Lower leg skin (tissue), 3 donors: ENCODE measurements around the gene COL13A1.

Experiments
- CTCF ChIP-seq, 3 donors: fragments of 450-650 bp; IDR thresholded peaks; one replicate each; pipeline ENCODE4 v1.5.1; 2016; ENCODE audit warnings: antibody characterized with exemption in 3 of 3, mild to moderate bottlenecking in 3 of 3, moderate library complexity in 2 of 3
- POLR2A ChIP-seq, 2 donors: fragments of 450-650 bp; IDR thresholded peaks; one replicate each; pipeline ENCODE4 v1.6.1; 2016 to 2017; ENCODE audit warnings: antibody characterized with exemption in 2 of 2, mild to moderate bottlenecking in 1 of 2, moderate library complexity in 1 of 2

GRCh38 chr10:69895759-69896158 is 94.1 kb downstream of the COL13A1 start:
- no peak for TF ChIP-seq CTCF (IDR thresholded peaks at IDR 0.05)
- no peak for TF ChIP-seq POLR2A (IDR thresholded peaks at IDR 0.05)
